MG63 (cell line): ENCODE data around the gene PPP2R1A. TPM values are rescaled to one million over a fixed set of nuclear protein-coding genes. Genes with fewer than 3 reads are reported as not detected.
A peak's percentile ranks its signal among the peaks of the same experiment; 100 is the strongest.

Experiments
- DNase-seq: peaks from one replicate; pipeline ENCODE4 v3.0.0-alpha.2; 2020
- H3K27me3 ChIP-seq: fragments of 250-450 bp; sonication (Bioruptor Pico); 2 replicates; pipeline ENCODE4 v1.5.1; 2020; ENCODE audit warnings: mild to moderate bottlenecking, moderate library complexity
- H3K36me3 ChIP-seq: fragments of 250-450 bp; sonication (Bioruptor Pico); 2 replicates; pipeline ENCODE4 v1.5.1; 2020; ENCODE audit warnings: mild to moderate bottlenecking, moderate library complexity
- H3K4me3 ChIP-seq: fragments of 250-450 bp; sonication (Bioruptor Pico); 2 replicates; pipeline ENCODE4 v1.5.1; 2020; ENCODE audit warnings: mild to moderate bottlenecking, moderate library complexity
- H3K9me3 ChIP-seq: fragments of 250-450 bp; sonication (Bioruptor Pico); 2 replicates; pipeline ENCODE4 v1.5.1; 2020; ENCODE audit warnings: mild to moderate bottlenecking, moderate library complexity
- total RNA-seq: library from RNA; depleted of rRNA; stranded (reverse); fragments of >200 nt; shearing (Covaris generic); gene quantifications from 2 replicates; pipeline ENCODE4 v1.2.3, GENCODE V29; 2014; ENCODE audit warnings: low replicate concordance; rRNA removed

The PPP2R1A gene
- total RNA-seq, result 74.0 and 171 TPM in 2 replicates

GRCh38 chr19:52189735-52190486, at the start of gene PPP2R1A:
Gene PPP2R1A (plus strand): TSS chr19:52190052. CDS start chr19:52190097, 45 bp downstream.
- DNase-seq, result peak; percentile 100
- no peaks in the 10 kb centered on the region; the same call in 1 of the 2 replicates for H3K9me3 ChIP-seq
- H3K27me3 ChIP-seq, result no peaks in the 10 kb centered on the region
- peaks cover 36% of the 10 kb centered on the region for H3K36me3 ChIP-seq
- H3K4me3 ChIP-seq, result peak within 1 kb of the TSS; percentile 89

GRCh38 chr19:52141203-52141602, 48.6 kb upstream of the PPP2R1A start:
- DNase-seq, result no peak
- Histone ChIP-seq H3K27me3 (no peaks in the 10 kb centered on the region), H3K9me3 (peaks cover 17% of the 10 kb centered on the region), H3K4me3 (no peak overlapping the region), H3K36me3 (no peaks in the 10 kb centered on the region)

GRCh38 chr19:52142001-52142595, 47.8 kb upstream of the PPP2R1A start:
- no peaks in the 10 kb centered on the region for H3K36me3 ChIP-seq
- no peaks in the 10 kb centered on the region for H3K27me3 ChIP-seq
- no peak overlapping the region for H3K4me3 ChIP-seq
- H3K9me3 ChIP-seq, result peaks cover 22% of the 10 kb centered on the region
- DNase-seq, result no peak

- no peak for DNase-seq
- no peak overlapping the region for H3K4me3 ChIP-seq
- peaks cover 40% of the 10 kb centered on the region for H3K9me3 ChIP-seq
- H3K27me3 ChIP-seq, result no peaks in the 10 kb centered on the region
- H3K36me3 ChIP-seq, result no peaks in the 10 kb centered on the region
These were observed 41.6 kb upstream of the PPP2R1A start for GRCh38 chr19:52148256-52148655.

- Histone ChIP-seq H3K36me3 (peaks cover 15% of the 10 kb centered on the region), H3K27me3 (no peaks in the 10 kb centered on the region), H3K9me3 (peaks cover 61% of the 10 kb centered on the region), H3K4me3 (no peak overlapping the region)
- no peak for DNase-seq
These were observed 34.1 kb upstream of the PPP2R1A start for GRCh38 chr19:52155596-52156359.

- DNase-seq, result no peak
- H3K9me3 ChIP-seq, result peaks cover 8% of the 10 kb centered on the region
- H3K27me3 ChIP-seq, result no peaks in the 10 kb centered on the region
- H3K4me3 ChIP-seq, result no peak overlapping the region; the same call in 1 of the 2 replicates
- peaks cover 19% of the 10 kb centered on the region for H3K36me3 ChIP-seq
These were observed 19.5 kb upstream of the PPP2R1A start for GRCh38 chr19:52170304-52170703.

GRCh38 chr19:52170863-52171320, 19.0 kb upstream of the PPP2R1A start:
- peak; percentile 7 for DNase-seq
- H3K4me3 ChIP-seq, result peak overlapping the region; percentile 63

GRCh38 chr19:52171321-52172169, 18.3 kb upstream of the PPP2R1A start, which contains the start of gene ZNF836:
Gene ZNF836 (minus strand): TSS chr19:52171621. CDS start chr19:52168072, 3,549 bp downstream.
- Histone ChIP-seq H3K9me3 (peaks cover 8% of the 10 kb centered on the region), H3K27me3 (no peaks in the 10 kb centered on the region), H3K4me3 (peak within 1 kb of the TSS; percentile 63), H3K36me3 (peaks cover 17% of the 10 kb centered on the region)
- peak; percentile 85 for DNase-seq

More at GRCh38 chr19:52170863-52171320, 19.0 kb upstream of the PPP2R1A start:
- Histone ChIP-seq H3K9me3 (peaks cover 8% of the 10 kb centered on the region), H3K36me3 (peaks cover 19% of the 10 kb centered on the region), H3K27me3 (no peaks in the 10 kb centered on the region)

- Histone ChIP-seq H3K27me3 (no peaks in the 10 kb centered on the region), H3K36me3 (peaks cover 17% of the 10 kb centered on the region), H3K9me3 (peaks cover 8% of the 10 kb centered on the region), H3K4me3 (peak overlapping the region; percentile 63; the same call in 1 of the 2 replicates)
- no peak for DNase-seq
These were observed 17.5 kb upstream of the PPP2R1A start for GRCh38 chr19:52172347-52172746.

GRCh38 chr19:52176574-52176973, 13.3 kb upstream of the PPP2R1A start:
- Histone ChIP-seq H3K4me3 (no peak overlapping the region), H3K27me3 (no peaks in the 10 kb centered on the region), H3K36me3 (no peaks in the 10 kb centered on the region), H3K9me3 (peaks cover 8% of the 10 kb centered on the region)
- no peak for DNase-seq

GRCh38 chr19:52187407-52187806, 2.4 kb upstream of the PPP2R1A start:
- Histone ChIP-seq H3K4me3 (no peak overlapping the region), H3K36me3 (peaks cover 20% of the 10 kb centered on the region), H3K27me3 (no peaks in the 10 kb centered on the region), H3K9me3 (no peaks in the 10 kb centered on the region; the same call in 1 of the 2 replicates)
- DNase-seq, result no peak

- Histone ChIP-seq H3K27me3 (no peaks in the 10 kb centered on the region), H3K4me3 (peak overlapping the region; percentile 44), H3K36me3 (peaks cover 33% of the 10 kb centered on the region), H3K9me3 (no peaks in the 10 kb centered on the region; the same call in 1 of the 2 replicates)
- DNase-seq, result no peak
These were observed 774 bp upstream of the PPP2R1A start for GRCh38 chr19:52188822-52189734.

- H3K27me3 ChIP-seq, result no peaks in the 10 kb centered on the region
- H3K36me3 ChIP-seq, result peaks cover 44% of the 10 kb centered on the region
- no peaks in the 10 kb centered on the region; the same call in 1 of the 2 replicates for H3K9me3 ChIP-seq
- DNase-seq, result peak; percentile 58
- peak overlapping the region; percentile 89 for H3K4me3 ChIP-seq
These were observed 838 bp downstream of the PPP2R1A start for GRCh38 chr19:52190487-52191293.

GRCh38 chr19:52191389-52191788, 1.5 kb downstream of the PPP2R1A start:
- no peaks in the 10 kb centered on the region for H3K27me3 ChIP-seq
- DNase-seq, result no peak
- H3K36me3 ChIP-seq, result peaks cover 51% of the 10 kb centered on the region
- peak overlapping the region; percentile 89 for H3K4me3 ChIP-seq
- H3K9me3 ChIP-seq, result no peaks in the 10 kb centered on the region; the same call in 1 of the 2 replicates
